ENCODE data around the gene ZNF878.
"Not testable (repeated sequence)": the region's sequence is repeated elsewhere in the genome, so short reads cannot be mapped to it uniquely, and the experiment has no call there.

ZNF878 gene

GRCh38 chr19:12052497-12053169 lies at the start of gene ZNF878:
ZNF878 (minus strand) TSS chr19:12052961; CDS start chr19:12052801, 160 bp downstream.
- Histone ChIP-seq H3K27me3 (ENCODE audit: control insufficient read depth in 1 of 2, insufficient read depth in 2 of 2, low read length in 2 of 2) (peaks cover 0 to 4% of the 10 kb centered on the region in 2 donors), H3K27ac (ENCODE audit: low read depth, low read length) (peak within 1 kb of the TSS; percentile 24), H3K4me1 (ENCODE audit: insufficient read depth, low read length) (peaks cover 6% of the 10 kb centered on the region), H3K9ac (ENCODE audit: low read length) (no peak within 1 kb of the TSS), H3K9me3 (ENCODE audit: low read length) (no peaks in the 10 kb centered on the region), H3K4me3 (ENCODE audit: low read depth in 1 of 2, low read length in 2 of 2) (peak within 1 kb of the TSS; percentile 79 to 84), H3K36me3 (ENCODE audit: insufficient read depth, low read length) (no peaks in the 10 kb centered on the region)

GRCh38 chr19:12098040-12098439 lies 45.3 kb upstream of the ZNF878 start:
- Histone ChIP-seq H3K4me3 (ENCODE audit: low read depth in 1 of 2, low read length in 2 of 2) (no peak overlapping the region), H3K4me1 (ENCODE audit: insufficient read depth, low read length) (peaks cover 2% of the 10 kb centered on the region), H3K27ac (ENCODE audit: low read depth, low read length) (no peak overlapping the region), H3K9me3 (ENCODE audit: low read length) (no peaks in the 10 kb centered on the region), H3K9ac (ENCODE audit: low read length) (no peak overlapping the region), H3K27me3 (ENCODE audit: control insufficient read depth in 1 of 2, insufficient read depth in 2 of 2, low read length in 2 of 2) (no peaks in the 10 kb centered on the region), H3K36me3 (ENCODE audit: insufficient read depth, low read length) (no peaks in the 10 kb centered on the region)

- H3K4me1 ChIP-seq (ENCODE audit: insufficient read depth, low read length): peaks cover 5% of the 10 kb centered on the region
- H3K9me3 ChIP-seq (ENCODE audit: low read length): no peaks in the 10 kb centered on the region
- H3K27me3 ChIP-seq (ENCODE audit: control insufficient read depth in 1 of 2, insufficient read depth in 2 of 2, low read length in 2 of 2): no peaks in the 10 kb centered on the region
- H3K27ac ChIP-seq (ENCODE audit: low read depth, low read length): no peak overlapping the region
- H3K4me3 ChIP-seq (ENCODE audit: low read depth in 1 of 2, low read length in 2 of 2): no peak overlapping the region
- H3K36me3 ChIP-seq (ENCODE audit: insufficient read depth, low read length): no peaks in the 10 kb centered on the region
- no peak overlapping the region for H3K9ac ChIP-seq (ENCODE audit: low read length)
These were observed 42.5 kb upstream of the ZNF878 start for GRCh38 chr19:12095111-12095790.

GRCh38 chr19:12093777-12094176 lies 41.0 kb upstream of the ZNF878 start:
- Histone ChIP-seq H3K27me3 (ENCODE audit: control insufficient read depth in 1 of 2, insufficient read depth in 2 of 2, low read length in 2 of 2) (no peaks in the 10 kb centered on the region), H3K4me3 (ENCODE audit: low read depth in 1 of 2, low read length in 2 of 2) (no peak overlapping the region), H3K9me3 (ENCODE audit: low read length) (no peaks in the 10 kb centered on the region), H3K4me1 (ENCODE audit: insufficient read depth, low read length) (peaks cover 5% of the 10 kb centered on the region), H3K9ac (ENCODE audit: low read length) (no peak overlapping the region), H3K36me3 (ENCODE audit: insufficient read depth, low read length) (no peaks in the 10 kb centered on the region), H3K27ac (ENCODE audit: low read depth, low read length) (no peak overlapping the region)

GRCh38 chr19:12092956-12093355 lies 40.2 kb upstream of the ZNF878 start:
- Histone ChIP-seq H3K27ac (ENCODE audit: low read depth, low read length) (no peak overlapping the region), H3K27me3 (ENCODE audit: control insufficient read depth in 1 of 2, insufficient read depth in 2 of 2, low read length in 2 of 2) (no peaks in the 10 kb centered on the region), H3K9me3 (ENCODE audit: low read length) (no peaks in the 10 kb centered on the region), H3K36me3 (ENCODE audit: insufficient read depth, low read length) (no peaks in the 10 kb centered on the region), H3K4me3 (ENCODE audit: low read depth in 1 of 2, low read length in 2 of 2) (peak overlapping the region; percentile 73 to 76), H3K4me1 (ENCODE audit: insufficient read depth, low read length) (peaks cover 5% of the 10 kb centered on the region), H3K9ac (ENCODE audit: low read length) (no peak overlapping the region)

GRCh38 chr19:12092065-12092867 lies 39.5 kb upstream of the ZNF878 start:
- Histone ChIP-seq H3K36me3 (ENCODE audit: insufficient read depth, low read length) (no peaks in the 10 kb centered on the region), H3K9ac (ENCODE audit: low read length) (peak overlapping the region; percentile 61), H3K27ac (ENCODE audit: low read depth, low read length) (peak overlapping the region; percentile 88)

GRCh38 chr19:12090807-12091206 lies 38.0 kb upstream of the ZNF878 start:
- Histone ChIP-seq H3K27ac (ENCODE audit: low read depth, low read length) (no peak overlapping the region), H3K27me3 (ENCODE audit: control insufficient read depth in 1 of 2, insufficient read depth in 2 of 2, low read length in 2 of 2) (no peaks in the 10 kb centered on the region), H3K4me1 (ENCODE audit: insufficient read depth, low read length) (peaks cover 5% of the 10 kb centered on the region), H3K4me3 (ENCODE audit: low read depth in 1 of 2, low read length in 2 of 2) (no peak overlapping the region), H3K9me3 (ENCODE audit: low read length) (no peaks in the 10 kb centered on the region), H3K36me3 (ENCODE audit: insufficient read depth, low read length) (no peaks in the 10 kb centered on the region), H3K9ac (ENCODE audit: low read length) (no peak overlapping the region)

More at GRCh38 chr19:12092065-12092867, 39.5 kb upstream of the ZNF878 start:
- Histone ChIP-seq H3K4me3 (ENCODE audit: low read depth in 1 of 2, low read length in 2 of 2) (peak overlapping the region; percentile 73 to 76), H3K27me3 (ENCODE audit: control insufficient read depth in 1 of 2, insufficient read depth in 2 of 2, low read length in 2 of 2) (no peaks in the 10 kb centered on the region), H3K4me1 (ENCODE audit: insufficient read depth, low read length) (peaks cover 5% of the 10 kb centered on the region), H3K9me3 (ENCODE audit: low read length) (no peaks in the 10 kb centered on the region)

GRCh38 chr19:12085074-12085818 lies 32.5 kb upstream of the ZNF878 start:
- Histone ChIP-seq H3K27me3 (ENCODE audit: control insufficient read depth in 1 of 2, insufficient read depth in 2 of 2, low read length in 2 of 2) (no peaks in the 10 kb centered on the region), H3K4me1 (ENCODE audit: insufficient read depth, low read length) (no peaks in the 10 kb centered on the region), H3K36me3 (ENCODE audit: insufficient read depth, low read length) (no peaks in the 10 kb centered on the region), H3K9me3 (ENCODE audit: low read length) (peaks cover 6% of the 10 kb centered on the region), H3K4me3 (ENCODE audit: low read depth in 1 of 2, low read length in 2 of 2) (no peak overlapping the region), H3K9ac (ENCODE audit: low read length) (no peak overlapping the region), H3K27ac (ENCODE audit: low read depth, low read length) (no peak overlapping the region)

GRCh38 chr19:12083336-12083735 lies 30.6 kb upstream of the ZNF878 start:
- not testable (repeated sequence) for H3K4me1 ChIP-seq (ENCODE audit: insufficient read depth, low read length); H3K9ac ChIP-seq (ENCODE audit: low read length); H3K27ac ChIP-seq (ENCODE audit: low read depth, low read length); H3K27me3 ChIP-seq (ENCODE audit: control insufficient read depth in 1 of 2, insufficient read depth in 2 of 2, low read length in 2 of 2); H3K4me3 ChIP-seq (ENCODE audit: low read depth in 1 of 2, low read length in 2 of 2); H3K36me3 ChIP-seq (ENCODE audit: insufficient read depth, low read length)
- H3K9me3 ChIP-seq (ENCODE audit: low read length): peaks cover 19% of the 10 kb centered on the region

- H3K27me3 ChIP-seq (ENCODE audit: control insufficient read depth in 1 of 2, insufficient read depth in 2 of 2, low read length in 2 of 2): no peaks in the 10 kb centered on the region
- peaks cover 45% of the 10 kb centered on the region for H3K36me3 ChIP-seq (ENCODE audit: insufficient read depth, low read length)
- no peak overlapping the region for H3K9ac ChIP-seq (ENCODE audit: low read length)
- H3K27ac ChIP-seq (ENCODE audit: low read depth, low read length): no peak overlapping the region
- peaks cover 74% of the 10 kb centered on the region for H3K9me3 ChIP-seq (ENCODE audit: low read length)
- H3K4me1 ChIP-seq (ENCODE audit: insufficient read depth, low read length): no peaks in the 10 kb centered on the region
- peak overlapping the region in 1 of 2 donors; percentile 46 for H3K4me3 ChIP-seq (ENCODE audit: low read depth in 1 of 2, low read length in 2 of 2)
These were observed 24.6 kb upstream of the ZNF878 start for GRCh38 chr19:12077375-12077774.

GRCh38 chr19:12076331-12076730 lies 23.6 kb upstream of the ZNF878 start:
- Histone ChIP-seq H3K4me3 (ENCODE audit: low read depth in 1 of 2, low read length in 2 of 2) (peak overlapping the region in 1 of 2 donors; percentile 46), H3K36me3 (ENCODE audit: insufficient read depth, low read length) (peaks cover 50% of the 10 kb centered on the region), H3K9me3 (ENCODE audit: low read length) (peaks cover 80% of the 10 kb centered on the region)
- H3K27ac ChIP-seq (ENCODE audit: low read depth, low read length); H3K27me3 ChIP-seq (ENCODE audit: control insufficient read depth in 1 of 2, insufficient read depth in 2 of 2, low read length in 2 of 2); H3K4me1 ChIP-seq (ENCODE audit: insufficient read depth, low read length); H3K9ac ChIP-seq (ENCODE audit: low read length): not testable (repeated sequence)
